Upper lobe of left lung (tissue), 4 donors: ENCODE data around the gene XPO6.

Experiments
- POLR2A ChIP-seq, 4 donors: fragments of 450-650 bp; IDR thresholded peaks; one replicate each; pipeline ENCODE4 v1.5.1; 2016 to 2017; ENCODE audit warnings: antibody characterized with exemption in 4 of 4, mild to moderate bottlenecking in 2 of 4
- TF ChIP-seq, protein P1 (sequence below), 6 experiments: fragments of 450-650 bp in 4 of 6; fragments of 200-600 bp in 2 of 6; sonication (generic) in 2 of 6; IDR thresholded peaks; one replicate each; pipeline ENCODE4 v1.5.1; 2016 to 2019; ENCODE audit warnings: antibody characterized with exemption in 6 of 6

DNA sequence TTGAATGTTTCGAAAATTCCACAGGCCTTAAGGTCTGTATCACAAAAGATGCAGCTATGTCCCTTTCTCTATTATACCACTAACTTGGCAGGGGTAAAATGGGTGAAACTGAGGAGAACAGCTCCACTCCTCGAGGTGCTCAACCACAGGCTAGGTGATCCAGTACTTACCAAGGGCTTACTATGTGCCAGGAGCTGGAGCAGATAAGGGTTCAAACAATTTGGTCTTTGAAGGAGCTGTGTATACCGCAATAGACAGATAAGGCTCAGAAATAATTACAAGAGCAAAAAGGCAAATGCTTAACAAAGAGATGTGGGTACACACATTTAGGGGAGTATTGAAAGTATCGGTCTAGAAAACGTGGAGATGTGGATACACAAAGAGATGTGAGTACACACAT is 1.5 kb downstream of the XPO6 start:
- TF ChIP-seq, protein P1, sequence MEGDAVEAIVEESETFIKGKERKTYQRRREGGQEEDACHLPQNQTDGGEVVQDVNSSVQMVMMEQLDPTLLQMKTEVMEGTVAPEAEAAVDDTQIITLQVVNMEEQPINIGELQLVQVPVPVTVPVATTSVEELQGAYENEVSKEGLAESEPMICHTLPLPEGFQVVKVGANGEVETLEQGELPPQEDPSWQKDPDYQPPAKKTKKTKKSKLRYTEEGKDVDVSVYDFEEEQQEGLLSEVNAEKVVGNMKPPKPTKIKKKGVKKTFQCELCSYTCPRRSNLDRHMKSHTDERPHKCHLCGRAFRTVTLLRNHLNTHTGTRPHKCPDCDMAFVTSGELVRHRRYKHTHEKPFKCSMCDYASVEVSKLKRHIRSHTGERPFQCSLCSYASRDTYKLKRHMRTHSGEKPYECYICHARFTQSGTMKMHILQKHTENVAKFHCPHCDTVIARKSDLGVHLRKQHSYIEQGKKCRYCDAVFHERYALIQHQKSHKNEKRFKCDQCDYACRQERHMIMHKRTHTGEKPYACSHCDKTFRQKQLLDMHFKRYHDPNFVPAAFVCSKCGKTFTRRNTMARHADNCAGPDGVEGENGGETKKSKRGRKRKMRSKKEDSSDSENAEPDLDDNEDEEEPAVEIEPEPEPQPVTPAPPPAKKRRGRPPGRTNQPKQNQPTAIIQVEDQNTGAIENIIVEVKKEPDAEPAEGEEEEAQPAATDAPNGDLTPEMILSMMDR (IDR thresholded peaks at IDR 0.05): no peak
- TF ChIP-seq POLR2A (IDR thresholded peaks at IDR 0.05): no peak
